ENCODE measurements around the gene MNS1.
A peak's percentile ranks its signal among the peaks of the same experiment; 100 is the strongest.
"Not testable (repeated sequence)": the region's sequence is repeated elsewhere in the genome, so short reads cannot be mapped to it uniquely, and the experiment has no call there.

MNS1 gene

GRCh38 chr15:56464893-56465520 lies at the start of gene MNS1:
Gene MNS1, minus strand, starts transcription at chr15:56465137. Its CDS starts 165 bp downstream, at chr15:56464972.
- peak; percentile 89 for DNase-seq

DNA sequence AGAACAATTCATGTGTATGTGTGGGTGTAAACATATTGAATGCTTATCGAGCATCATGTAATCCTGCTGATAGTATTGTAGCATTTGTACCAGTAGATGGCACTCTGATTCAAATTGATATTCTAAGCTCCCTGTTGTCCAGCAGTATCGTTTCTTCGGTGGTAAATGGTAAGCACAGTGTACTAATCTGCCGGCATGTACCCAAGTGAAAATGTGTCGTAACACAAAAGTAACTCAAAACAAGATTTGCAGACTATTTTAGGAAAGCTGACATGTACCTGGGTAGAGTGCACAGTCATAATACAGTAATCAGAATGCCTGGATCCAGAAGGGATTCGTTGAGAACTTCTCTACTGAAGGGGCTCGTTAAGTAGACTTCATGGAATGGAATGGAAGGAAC lies 31.7 kb upstream of the MNS1 start:
- DNase-seq = no peak

GRCh38 chr15:56495533-56495932 lies 30.6 kb upstream of the MNS1 start:
- DNase-seq = no peak

- no peak for DNase-seq
Observed at GRCh38 chr15:56495053-56495452, 30.1 kb upstream of the MNS1 start.

DNA sequence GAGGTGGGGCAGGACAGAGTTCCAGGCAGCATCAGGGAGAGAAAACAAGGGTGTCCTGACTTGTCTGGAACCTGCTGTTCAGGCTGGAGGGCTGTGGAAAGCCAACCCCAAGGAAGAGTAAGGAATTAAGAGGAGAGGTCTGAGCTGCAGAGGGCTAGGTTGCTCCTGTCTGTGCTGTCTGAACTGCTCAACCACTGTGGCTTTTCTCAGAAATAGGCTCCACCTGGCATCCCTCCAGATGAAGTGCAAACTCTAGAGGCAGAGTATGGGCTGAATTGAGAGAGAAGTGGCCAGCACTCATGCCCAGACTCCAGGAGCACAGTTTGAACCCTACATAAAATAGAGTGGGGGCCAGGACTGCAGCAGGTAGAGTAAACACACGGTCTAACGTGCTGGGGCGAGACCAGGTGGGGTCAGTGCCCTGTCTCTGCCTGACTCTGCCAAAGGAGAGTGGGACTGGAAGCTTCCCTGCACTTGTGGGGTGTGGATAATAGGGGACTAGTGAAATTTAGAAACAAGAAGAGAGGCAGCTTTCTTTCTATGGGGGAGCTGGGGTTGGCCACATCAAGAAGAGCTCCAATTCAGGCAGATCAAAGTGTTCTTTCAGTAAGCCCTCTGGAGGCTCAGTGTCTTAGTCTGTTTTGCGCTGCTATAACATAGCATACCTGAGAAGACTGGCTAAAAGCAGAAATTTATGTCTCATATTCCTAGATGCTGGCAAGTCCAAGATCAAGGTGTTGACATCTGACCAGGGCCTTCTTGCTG lies 28.0 kb upstream of the MNS1 start:
- DNase-seq = no peak

DNA sequence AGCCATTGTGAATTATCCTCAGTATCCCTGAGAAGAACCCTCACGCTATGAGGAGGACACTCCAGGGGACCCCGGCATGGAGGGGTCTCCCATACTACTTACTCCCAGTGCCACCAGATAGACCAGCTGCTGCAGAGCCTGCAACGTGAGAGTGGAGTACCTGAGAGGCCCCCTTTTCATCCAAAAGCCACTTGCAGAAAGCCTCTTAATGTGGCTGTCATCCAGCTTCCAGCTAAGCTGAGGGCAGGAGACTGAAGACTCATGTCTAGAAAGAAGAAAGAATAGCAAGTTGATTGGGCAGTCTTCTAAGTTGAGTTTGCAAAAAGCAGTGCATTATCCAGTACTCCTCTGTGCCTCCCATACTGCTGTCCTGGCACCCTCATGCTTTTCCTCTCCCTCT lies 27.3 kb upstream of the MNS1 start:
- no peak for DNase-seq

- peak; percentile 36 for DNase-seq
Observed at GRCh38 chr15:56491110-56491722, 26.3 kb upstream of the MNS1 start.

GRCh38 chr15:56490461-56490860 lies 25.5 kb upstream of the MNS1 start:
- no peak for DNase-seq

- DNase-seq = not testable (repeated sequence)
Observed at GRCh38 chr15:56486206-56486605, 21.3 kb upstream of the MNS1 start.

DNA sequence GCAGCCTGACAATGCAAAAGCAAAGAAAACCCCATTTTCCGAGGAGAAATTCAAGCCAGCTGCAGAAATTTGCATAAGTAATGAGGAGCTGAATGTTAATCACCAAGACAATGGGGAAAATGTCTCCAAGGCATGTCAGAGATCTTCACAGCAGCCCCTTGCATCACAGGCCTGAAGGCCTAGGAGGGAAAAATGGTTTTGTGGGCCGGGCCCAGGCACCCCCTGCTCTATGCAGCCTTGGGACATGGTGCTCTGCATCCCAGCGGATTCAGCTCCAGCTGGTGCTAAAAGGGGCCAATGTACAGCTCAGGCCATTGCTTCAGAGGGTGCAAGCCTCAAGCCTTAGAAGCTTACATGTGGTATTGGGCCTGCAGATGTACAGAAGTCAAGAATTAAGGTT lies 20.5 kb upstream of the MNS1 start:
- DNase-seq = not testable (repeated sequence)

DNA sequence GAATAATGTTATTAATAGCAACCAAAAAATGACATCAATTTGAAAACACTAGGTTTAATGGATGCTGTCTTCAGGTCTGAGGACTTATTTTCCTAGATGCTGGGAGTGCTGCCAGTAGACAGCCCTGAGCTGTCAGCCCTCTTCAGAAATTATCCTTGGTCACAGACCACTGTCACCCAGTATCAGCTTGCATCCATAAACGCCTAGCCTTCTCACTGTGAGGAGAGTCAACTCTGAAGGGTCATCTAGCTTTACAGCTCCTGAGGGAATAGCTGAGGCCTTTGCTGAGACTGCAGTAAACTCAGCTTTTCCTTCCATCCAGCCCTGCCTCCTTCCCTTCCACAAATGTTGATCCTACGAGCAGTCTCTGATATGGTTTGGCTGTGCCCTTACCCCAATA lies 19.4 kb upstream of the MNS1 start:
- no peak for DNase-seq

- no peak for DNase-seq
Observed at GRCh38 chr15:56475351-56475750, 10.4 kb upstream of the MNS1 start.

DNA sequence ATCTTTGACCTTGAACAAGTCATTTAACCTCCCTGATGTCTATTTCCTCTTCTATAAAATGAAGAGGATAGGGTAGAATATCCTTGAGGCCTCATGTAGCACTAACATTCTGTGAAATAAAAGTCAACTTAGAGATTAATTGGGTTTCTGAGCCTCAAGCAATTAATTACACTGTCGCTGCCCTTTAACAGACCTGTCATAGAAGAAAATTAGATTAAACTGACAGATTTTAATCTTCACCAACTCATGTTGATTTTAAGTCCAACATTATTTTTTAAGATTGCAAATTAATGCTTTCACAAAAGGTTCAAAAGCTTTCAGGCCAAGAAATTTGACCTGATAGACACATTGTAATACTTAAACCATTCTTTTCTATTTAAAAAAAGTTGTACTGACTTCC lies 8.1 kb upstream of the MNS1 start:
- DNase-seq = no peak

GRCh38 chr15:56472278-56472677 lies 7.3 kb upstream of the MNS1 start:
- no peak for DNase-seq

- no peak for DNase-seq
Observed at GRCh38 chr15:56471440-56472069, 6.6 kb upstream of the MNS1 start.

- no peak for DNase-seq
Observed at GRCh38 chr15:56469483-56469882, 4.5 kb upstream of the MNS1 start.

- no peak for DNase-seq
Observed at GRCh38 chr15:56468401-56468800, 3.5 kb upstream of the MNS1 start.

DNA sequence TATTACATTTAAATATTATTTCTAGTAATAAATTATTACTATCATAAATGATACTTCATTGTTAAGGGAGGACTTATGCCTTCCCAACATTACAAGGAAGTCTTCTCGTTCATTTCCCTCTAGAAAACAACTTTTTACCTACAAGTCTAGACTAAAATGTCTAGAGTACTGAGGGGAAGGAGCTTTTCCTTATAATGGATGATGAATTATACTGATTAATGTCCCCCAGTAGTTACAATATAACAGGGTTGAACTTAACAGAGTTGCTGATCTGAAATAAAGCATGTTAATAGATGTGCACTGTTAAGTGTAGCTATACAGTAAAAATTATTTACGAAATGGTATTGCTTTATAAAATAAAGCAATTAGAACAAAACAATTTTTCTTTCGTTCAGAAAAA lies 2.7 kb upstream of the MNS1 start:
- DNase-seq = no peak

- no peak for DNase-seq
Observed at GRCh38 chr15:56460947-56461346, 4.0 kb downstream of the MNS1 start.

- no peak for DNase-seq
Observed at GRCh38 chr15:56460071-56460470, 4.9 kb downstream of the MNS1 start.

GRCh38 chr15:56459096-56459495 lies 5.8 kb downstream of the MNS1 start:
- DNase-seq = no peak

- no peak for DNase-seq
Observed at GRCh38 chr15:56456229-56456628, 8.7 kb downstream of the MNS1 start.

DNA sequence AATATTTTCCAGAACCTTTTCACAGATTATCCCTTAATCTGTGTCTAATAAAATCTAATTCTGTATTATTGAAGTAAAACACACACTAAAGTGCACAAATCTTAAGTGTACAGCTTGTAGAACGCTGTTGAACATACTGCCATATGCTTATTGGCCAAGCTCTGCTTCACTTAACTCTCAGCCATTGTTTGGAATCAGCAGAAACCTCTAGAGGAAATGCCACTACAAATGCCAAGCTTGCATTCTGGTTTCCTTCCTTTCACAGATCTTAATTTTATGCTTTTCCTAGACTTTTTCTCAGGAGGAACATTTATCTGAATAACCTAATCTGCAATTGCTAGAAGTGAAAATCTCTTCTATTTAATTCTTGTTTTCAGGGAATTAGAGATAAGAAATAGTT lies 10.1 kb downstream of the MNS1 start:
- no peak for DNase-seq

GRCh38 chr15:56445746-56446145 lies 19.2 kb downstream of the MNS1 start:
- no peak for DNase-seq
